ENCODE measurements around the gene TRIP13.

- TF ChIP-seq, protein P1, sequence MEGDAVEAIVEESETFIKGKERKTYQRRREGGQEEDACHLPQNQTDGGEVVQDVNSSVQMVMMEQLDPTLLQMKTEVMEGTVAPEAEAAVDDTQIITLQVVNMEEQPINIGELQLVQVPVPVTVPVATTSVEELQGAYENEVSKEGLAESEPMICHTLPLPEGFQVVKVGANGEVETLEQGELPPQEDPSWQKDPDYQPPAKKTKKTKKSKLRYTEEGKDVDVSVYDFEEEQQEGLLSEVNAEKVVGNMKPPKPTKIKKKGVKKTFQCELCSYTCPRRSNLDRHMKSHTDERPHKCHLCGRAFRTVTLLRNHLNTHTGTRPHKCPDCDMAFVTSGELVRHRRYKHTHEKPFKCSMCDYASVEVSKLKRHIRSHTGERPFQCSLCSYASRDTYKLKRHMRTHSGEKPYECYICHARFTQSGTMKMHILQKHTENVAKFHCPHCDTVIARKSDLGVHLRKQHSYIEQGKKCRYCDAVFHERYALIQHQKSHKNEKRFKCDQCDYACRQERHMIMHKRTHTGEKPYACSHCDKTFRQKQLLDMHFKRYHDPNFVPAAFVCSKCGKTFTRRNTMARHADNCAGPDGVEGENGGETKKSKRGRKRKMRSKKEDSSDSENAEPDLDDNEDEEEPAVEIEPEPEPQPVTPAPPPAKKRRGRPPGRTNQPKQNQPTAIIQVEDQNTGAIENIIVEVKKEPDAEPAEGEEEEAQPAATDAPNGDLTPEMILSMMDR (IDR thresholded peaks at IDR 0.05) = no peak
- no peak for TF ChIP-seq ZFX (IDR thresholded peaks at IDR 0.05; ENCODE audit: borderline replicate concordance)
Measured at GRCh38 chr5:920321-920720, 27.6 kb downstream of the TRIP13 start.

Measured in 22Rv1 (cell line).